Non-pigmented ciliary epithelial cell (primary cell): Measurements from ENCODE around the gene DEGS1.
A peak's percentile ranks its signal among the peaks of the same experiment; 100 is the strongest.

Experiments
- DNase-seq: peaks from one replicate; pipeline ENCODE4 v3.0.0-alpha.2; 2010; ENCODE audit warnings: low read depth

Gene DEGS1

GRCh38 chr1:224216382-224216781 lies 33.3 kb downstream of the DEGS1 start:
- no peak for DNase-seq

- DNase-seq: no peak
Measured at GRCh38 chr1:224217655-224218623, 34.9 kb downstream of the DEGS1 start.

GRCh38 chr1:224219011-224219611 lies 36.1 kb downstream of the DEGS1 start:
- DNase-seq: no peak

GRCh38 chr1:224219612-224220059 lies 36.6 kb downstream of the DEGS1 start:
- DNase-seq: no peak

- DNase-seq: peak; percentile 73
Measured at GRCh38 chr1:224223819-224224714, 41.0 kb downstream of the DEGS1 start.

- DNase-seq: no peak
Measured at GRCh38 chr1:224226849-224227502, 43.9 kb downstream of the DEGS1 start.

GRCh38 chr1:224234017-224234416 lies 51.0 kb downstream of the DEGS1 start:
- no peak for DNase-seq

GRCh38 chr1:224235813-224236493 lies 52.9 kb downstream of the DEGS1 start:
- DNase-seq: no peak

GRCh38 chr1:224237119-224237881 lies 54.3 kb downstream of the DEGS1 start:
- no peak for DNase-seq

GRCh38 chr1:224238212-224238611 lies 55.2 kb downstream of the DEGS1 start:
- DNase-seq: no peak

GRCh38 chr1:224238756-224239155 lies 55.7 kb downstream of the DEGS1 start:
- no peak for DNase-seq
